HG03342 (cell line): ENCODE measurements around the gene CDH4.
"Not testable (repeated sequence)": the region's sequence is repeated elsewhere in the genome, so short reads cannot be mapped to it uniquely, and the experiment has no call there.

Experiments used
- ATAC-seq: cut with Tn5 transposase; IDR thresholded peaks from one replicate; pipeline ENCODE4 v1.9.1; 2021; ENCODE audit warnings: mild to moderate bottlenecking, moderate library complexity; ENCODE audit not compliant: unreplicated experiment

Gene CDH4

DNA sequence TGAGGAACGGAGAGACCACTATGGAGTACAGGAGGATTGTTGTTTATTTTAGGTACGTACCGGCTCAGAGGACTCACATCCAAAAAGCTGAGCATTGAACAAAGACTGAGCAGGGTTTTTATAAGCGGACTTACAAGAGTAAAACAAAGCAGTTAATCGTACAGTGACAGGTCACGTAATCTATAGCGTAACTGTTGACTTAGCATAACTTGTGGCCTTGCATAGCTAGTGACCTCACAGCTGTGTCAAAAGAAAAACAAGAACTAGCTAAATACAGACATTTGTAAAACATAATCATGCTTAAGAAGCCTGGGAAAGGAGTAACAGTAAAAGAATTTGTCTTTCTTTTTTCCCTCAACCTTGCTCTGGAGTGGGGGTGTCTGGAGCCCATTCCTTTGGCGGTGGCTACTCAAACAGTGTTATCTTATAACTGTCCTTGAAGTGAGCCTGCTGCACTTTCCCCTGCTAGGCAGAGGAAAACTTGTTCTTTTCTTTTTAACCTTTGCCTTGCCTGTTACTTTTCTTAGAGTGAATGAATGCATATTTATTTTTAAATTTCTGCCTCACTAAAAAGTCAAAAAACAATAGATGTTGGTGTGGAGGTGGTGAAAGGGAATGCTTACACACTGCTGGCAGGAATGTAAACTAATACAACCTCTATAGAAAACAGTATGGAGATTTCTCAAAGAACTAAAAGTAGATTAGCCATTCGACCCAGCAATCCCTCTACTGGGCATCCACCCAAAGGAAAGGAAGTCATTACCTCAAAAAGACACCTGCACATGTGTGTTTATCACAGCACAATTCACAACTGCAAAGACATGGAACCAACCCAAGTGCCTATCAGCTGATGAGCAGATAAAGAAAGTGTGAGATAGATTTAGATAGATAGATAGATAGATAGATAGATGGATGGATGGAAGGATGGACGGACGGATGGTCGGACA lies 704.6 kb downstream of the CDH4 start:
- no peak for ATAC-seq

DNA sequence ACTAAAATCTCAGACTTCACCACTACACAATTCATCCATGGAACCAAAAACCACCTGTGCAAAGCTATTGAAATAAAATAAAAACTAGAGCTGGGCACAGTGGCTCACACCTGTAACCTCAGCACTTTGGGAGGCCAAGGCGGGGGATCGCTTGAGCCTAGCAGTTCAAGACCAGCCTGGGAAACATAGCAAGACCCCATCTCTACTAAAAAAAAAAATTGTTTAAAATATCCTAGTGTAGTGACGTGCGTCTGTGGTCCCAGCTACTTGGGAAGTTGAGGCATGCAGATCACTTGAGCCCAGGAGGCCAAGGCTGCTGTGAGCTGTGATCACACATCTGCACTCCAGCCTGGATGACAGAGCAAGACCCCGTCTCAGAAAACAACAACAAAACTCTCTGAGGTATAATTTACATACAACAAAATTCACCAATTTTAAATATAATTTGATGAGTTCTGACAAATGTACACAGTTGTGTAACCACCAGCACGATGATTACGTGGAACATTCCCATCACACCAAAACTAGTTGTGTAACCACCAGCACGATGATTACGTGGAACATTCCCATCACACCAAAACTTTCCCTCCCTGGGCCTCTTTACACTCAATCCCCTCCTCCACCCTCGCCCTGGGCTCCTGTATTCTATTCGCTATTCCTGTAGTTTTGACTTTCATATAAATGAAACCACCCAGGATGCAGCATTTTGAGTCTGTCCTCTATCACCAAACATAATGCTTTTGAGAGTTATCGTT lies 706.1 kb downstream of the CDH4 start:
- no peak for ATAC-seq

DNA sequence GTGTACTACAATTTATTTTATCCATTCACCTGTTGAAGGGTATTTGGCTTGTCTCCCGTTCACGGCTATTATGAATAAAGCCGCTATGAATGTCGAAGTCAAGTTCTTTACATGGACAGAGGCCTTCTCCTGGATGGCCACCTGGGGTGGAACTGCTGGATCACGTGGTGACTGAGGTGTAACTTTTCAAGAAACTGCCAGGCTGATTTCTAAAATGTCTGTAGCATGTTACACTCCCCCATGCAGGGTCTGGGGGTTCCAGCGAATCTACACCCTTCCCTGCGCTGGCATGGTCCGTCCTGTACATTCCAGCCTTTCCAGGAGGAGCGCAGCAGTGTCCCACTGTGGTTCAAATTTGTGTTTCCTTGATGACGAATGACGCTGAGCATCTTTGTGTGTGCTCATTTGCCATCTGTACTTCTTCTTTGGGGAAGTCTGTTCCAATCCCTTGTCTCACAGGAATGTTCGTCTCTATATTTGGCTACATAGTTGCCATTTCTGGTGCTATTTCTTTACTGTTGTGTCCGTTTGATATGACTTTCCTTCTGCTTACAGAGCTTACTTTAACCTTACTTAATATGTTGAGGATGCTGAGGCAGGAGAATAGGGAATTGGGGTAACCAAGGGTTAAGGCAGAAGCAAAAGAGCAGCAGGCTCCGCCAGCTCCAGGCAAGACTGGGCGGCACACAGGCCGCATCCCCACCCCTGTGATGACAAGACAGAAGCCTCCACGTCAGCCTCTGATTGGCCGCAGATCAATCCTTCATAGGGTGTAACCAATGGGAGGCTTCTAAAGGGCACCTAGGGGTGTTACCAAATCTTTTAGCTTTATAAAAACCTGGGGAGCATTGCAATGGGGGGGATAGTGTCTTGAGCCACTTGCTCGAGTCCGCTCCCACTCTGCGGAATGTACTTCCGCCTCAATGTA lies 707.0 kb downstream of the CDH4 start:
- no peak for ATAC-seq

DNA sequence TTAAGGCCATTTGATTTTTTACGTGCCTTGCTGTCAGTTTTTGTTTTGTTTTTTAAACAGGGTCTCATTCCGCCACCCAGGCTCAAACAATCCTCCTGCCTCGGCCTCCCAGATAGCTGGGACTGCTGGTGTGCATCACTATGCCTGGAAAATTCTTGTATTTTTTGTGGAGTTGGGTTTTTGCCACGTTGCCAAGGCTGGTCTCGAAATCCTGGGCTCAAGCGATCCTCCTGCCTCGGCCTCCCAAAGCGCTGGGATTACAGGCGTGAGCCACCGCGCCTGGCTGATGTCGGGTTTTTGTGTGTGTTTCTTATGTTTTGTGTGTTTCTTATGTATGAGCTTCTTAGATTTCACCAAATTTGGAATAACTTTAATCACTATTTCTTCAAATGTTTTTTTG lies 708.8 kb downstream of the CDH4 start:
- ATAC-seq = no peak

DNA sequence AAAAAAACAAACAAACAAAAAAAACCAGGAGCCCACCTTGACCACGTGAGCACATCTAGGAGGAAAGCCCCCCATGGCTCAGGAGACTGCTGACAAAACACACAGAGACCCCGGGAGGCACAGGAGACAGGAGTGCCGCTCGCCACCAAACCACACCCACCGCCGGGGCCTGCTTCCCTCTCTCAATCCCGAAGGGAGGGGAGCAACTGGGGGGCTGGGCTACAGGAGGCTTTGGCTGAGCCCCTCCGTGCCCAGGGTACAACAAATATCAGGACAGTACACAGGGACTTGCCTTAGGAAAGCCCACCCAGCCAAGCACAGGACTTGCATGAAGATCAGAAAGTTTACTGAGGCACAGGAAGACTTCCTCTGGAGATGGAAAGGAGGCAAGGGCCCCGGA lies 711.1 kb downstream of the CDH4 start:
- ATAC-seq = no peak

DNA sequence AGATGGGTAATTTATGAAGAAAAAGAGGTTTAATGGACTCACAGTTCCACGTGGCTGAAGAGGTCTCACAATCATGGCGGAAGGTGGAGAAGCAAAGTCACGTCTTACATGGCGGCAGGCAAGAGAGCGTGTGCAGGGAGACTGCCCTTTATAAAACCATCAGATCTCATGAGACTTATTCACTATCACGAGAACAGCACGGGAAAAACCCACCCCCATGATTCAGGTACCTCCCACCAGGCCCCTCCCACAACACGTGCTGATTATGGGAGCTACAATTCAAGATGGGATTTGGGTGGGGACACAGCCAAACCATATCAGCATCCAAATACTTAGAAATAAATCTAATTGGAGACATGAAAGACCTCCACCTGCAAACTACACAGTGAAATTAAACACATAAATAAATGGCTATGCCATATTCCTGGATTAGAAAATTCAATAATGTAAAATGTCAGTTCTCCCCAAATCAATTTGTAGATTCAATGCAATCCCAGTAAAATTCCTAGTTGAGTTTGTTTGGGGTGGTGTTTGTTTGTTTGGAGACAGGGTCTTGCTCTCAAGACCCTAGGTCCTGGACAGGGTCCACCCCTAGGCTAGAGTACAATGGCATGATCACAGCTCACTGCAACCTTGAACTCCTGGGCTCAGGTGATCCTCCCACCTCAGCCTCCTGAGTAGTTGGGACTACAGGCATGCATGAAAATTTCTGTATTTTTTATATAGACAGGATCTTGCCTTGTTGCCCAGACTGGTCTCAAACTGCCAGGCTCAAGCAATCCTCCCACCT lies 712.0 kb downstream of the CDH4 start:
- ATAC-seq = no peak

DNA sequence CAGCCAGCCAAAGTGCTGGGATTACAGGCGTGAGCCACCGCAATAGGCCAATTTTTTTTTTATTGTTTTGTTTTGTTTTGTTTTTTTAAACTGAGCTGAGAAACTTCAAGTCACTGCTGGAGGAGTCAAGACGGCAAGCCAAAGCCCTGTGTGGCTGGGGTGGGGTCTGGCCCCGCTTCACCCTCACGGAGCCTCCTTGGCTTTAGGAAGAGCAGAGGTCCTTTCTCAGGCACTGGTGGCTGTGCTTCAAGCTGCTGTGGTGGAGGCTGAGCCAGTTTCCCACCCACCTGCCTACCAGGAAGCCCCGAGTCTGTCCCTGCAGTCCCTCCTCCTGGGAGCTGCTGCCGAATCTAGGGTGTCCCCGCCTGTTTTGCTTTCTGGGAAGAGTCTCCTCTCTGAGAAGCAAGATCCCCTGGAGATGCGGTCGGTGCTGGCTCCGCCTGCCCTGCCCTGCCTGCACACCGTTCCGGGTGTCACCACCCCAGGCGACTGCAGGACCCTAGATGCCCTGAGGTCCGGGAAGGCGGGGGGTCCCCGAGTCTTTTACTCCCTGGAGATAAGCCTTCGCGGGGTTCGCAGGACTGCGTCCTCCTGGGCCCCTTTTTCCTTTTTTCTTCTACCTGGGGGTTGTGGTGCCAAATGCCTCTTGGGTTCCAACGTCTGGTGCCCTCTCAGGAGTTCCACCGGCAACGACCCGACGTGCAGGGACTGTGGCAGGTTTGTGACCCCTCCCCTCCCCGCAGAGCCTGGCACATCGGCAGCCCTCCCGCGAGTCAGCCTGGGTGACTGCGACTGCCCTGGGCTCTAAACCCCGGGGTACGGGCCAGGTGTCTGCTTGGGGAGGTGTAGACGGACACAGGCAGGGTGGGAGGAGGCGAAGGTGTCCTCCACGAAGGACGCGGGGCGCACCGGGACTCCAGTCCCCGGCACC lies 712.9 kb downstream of the CDH4 start:
- no peak for ATAC-seq

DNA sequence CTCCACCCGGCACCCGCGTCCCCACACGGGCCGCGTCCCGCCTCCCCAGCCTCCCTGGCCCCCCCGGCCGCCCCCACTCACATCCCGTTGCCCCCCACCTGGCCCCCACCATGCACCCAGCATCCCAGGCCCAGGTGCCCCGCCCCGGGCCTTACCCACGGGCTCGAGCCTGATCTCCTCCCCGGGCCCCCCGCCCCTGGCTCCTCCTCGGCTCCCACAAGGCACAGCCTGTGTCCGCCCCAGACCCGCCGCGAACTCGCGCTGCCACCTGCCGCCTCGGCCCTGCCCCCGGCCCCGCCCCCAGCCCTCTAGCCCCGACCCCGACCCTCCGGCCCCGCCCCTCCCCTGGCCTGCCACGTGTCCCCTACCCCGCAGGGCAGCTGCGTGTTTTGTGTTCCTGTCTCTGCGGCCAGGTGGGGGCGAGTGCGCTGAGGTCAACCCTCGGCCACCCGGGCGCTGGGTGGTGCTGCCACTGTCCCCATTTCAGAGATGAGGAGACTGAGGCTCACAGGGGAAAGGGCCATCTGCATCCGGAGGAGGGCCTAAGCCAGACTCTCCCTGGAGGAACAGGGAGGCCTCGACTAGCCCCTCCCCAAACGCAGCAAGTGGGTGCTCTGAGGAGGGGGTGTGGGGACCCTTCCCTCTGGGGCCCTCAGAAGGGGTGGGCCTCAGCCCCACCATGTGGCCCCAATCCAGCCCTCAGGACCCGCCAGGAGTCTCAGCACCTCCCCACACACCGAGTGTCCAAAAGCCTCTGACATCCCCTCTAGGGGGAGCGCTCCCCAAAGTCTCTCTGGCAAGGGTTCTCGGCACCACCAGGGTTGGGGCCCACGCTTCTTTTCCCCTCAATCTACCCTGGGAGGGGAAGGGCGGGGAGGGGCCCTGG lies 713.8 kb downstream of the CDH4 start:
- no peak for ATAC-seq

DNA sequence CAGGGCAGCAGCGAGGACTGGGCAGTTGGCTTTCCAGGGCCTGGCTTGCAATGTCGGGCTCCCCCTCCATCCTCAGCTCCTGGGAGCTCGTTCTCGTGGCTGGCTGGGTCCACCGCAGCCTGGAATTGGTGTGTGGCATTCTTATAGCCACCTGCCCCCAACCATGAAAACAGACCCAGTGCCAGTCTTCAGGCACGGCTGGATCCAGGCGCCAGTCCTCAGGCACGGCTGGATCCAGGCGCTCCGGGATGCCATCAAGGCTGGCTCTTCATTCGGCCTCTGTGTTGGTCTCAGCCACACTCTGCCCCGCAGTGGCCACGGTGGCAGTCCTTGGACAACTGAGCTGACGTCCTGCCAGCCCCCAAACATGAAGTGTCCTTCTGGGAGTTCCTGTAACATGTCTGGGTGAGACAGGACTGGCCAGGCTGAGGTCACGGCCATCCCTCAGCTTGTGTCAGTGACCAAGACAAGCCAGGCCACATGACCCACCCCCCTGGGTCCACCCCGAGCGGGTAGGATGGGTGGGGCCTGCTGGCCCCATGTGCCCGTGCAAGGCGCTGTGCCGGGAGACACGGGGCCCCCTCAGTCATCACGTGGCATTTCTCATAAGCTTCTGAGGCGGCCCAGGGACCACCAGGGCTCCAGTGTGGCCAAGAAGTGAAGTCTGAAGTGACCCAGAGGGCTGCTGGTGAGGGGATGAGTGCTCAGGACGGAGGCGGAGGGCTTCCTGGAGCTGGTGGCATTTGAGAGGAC lies 714.6 kb downstream of the CDH4 start:
- no peak for ATAC-seq

DNA sequence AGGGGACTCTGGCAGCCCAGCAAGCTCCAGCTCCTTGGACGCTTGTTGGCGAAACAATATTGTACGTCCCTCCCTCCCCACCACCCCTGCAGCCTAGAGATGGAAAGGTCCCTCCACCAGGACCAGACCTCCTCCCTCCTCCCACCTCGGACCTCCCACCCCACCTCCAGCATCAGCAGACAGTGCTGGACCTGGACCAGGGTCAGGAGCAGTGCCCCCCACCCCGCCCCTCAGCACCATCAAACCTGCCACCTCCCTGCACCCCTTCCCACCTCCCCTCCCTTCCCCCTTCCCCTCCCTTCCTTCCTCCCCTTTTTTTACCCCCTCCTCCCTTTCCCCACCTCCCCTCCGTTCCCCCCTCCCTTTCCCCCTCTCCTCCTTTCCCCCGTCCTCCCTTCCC lies 715.2 kb downstream of the CDH4 start:
- ATAC-seq = no peak

DNA sequence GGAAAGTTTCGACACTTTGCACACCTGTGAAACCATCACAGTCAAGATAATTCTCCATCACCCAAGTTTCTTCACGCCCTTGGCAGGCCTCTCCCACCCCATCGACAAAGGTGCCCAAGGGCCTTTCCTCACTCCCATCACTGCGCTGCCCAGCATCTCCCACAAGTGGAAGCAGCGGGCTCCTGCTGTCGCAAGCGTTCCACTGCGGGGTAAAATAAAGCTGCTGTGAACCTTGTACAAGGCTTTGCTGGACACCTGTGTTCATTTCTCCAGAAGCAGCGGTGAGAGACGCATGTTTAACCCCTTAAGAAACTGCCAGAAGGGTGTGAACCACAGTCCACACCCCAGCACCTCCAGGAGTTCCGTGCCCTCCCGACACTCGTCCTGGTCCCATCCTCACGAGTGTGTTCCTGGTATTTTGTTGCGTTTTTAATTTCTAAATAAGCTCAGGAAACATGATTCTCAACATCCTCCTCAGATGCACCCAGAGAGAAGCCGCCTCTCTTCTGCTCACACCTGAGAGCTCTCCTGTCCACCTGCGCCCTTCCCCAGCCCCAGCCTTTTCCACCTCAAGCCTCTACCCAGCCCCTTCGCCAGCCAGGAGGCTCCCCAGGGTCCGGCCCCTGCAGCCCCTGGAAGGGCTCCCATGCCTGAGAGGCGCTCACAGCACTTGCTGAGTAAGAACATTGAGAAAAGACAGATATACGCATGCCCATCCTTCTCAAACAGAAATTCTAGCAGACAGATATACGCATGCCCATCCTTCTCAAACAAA lies 716.2 kb downstream of the CDH4 start:
- no peak for ATAC-seq

DNA sequence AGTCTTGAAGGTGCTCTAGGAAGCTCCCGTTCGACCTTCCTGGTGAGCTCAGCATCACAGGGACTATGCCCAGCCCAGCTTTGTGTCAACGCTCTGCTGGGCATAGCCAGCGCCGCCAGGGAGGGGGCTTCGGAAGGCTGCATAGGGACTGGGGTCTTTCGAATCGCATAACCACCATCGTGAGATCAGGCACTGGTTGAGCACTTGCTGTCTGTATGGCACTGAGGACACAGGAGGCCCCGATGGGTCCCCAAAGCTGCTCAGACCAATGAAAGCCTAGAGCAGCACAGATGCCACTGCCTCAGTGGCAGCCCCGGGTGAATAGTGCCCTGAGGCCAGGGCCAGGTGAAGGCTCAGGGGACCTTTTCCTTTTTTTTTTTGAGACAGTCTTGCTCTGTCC lies 716.9 kb downstream of the CDH4 start:
- no peak for ATAC-seq

DNA sequence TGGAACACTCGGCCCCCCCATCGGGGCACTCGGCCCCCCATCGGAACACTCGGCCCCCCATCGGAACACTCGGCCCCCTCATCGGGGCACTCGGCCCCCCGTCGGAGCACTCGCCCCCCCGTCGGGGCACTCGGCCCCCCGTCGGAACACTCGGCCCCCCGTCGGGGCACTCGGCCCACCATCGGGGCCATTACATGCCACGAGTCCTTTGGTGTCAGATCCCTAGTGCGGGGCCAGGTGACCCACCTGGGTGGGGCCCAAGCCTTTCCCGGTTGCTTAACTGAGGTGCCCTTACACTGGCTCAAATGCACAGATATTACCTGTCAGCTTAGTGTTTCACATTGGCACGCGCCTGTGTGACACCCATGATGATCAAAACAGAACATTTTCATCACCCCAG lies 717.7 kb downstream of the CDH4 start:
- ATAC-seq = no peak

DNA sequence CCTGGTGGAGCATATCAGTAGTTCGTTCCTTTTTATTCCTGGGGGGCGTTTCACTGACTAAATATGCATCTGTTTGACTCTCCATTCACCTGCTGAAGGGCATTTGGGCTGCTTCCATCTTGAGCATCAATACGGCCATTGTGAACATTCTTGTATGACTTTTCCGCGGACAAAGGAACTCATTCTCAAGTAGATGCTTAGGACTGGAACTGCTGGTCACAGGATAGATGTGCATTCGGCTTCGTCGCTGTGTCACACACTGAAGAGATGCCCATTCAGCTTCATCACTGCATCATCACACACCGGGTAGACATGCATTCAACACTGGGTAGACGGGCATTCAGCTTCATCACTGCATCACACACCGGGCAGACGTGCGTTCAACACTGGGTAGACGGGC lies 718.3 kb downstream of the CDH4 start:
- no peak for ATAC-seq

DNA sequence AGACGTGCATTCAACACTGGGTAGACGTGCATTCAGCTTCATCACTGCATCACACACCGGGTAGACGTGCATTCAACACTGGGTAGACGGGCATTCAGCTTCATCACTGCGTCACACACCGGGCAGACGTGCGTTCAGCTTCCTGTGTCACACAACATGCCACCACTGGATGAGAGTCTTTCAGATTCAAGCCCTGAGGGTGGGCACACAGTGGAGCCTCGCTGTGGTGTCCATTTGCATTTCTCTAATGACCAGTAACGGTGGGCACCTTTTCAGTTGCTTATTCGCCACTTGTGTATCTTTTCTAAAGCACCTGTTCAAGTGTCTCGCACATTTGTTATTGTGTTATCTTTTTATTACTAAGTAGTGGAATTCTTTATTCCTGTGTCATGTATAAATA lies 719.5 kb downstream of the CDH4 start:
- not testable (repeated sequence) for ATAC-seq

DNA sequence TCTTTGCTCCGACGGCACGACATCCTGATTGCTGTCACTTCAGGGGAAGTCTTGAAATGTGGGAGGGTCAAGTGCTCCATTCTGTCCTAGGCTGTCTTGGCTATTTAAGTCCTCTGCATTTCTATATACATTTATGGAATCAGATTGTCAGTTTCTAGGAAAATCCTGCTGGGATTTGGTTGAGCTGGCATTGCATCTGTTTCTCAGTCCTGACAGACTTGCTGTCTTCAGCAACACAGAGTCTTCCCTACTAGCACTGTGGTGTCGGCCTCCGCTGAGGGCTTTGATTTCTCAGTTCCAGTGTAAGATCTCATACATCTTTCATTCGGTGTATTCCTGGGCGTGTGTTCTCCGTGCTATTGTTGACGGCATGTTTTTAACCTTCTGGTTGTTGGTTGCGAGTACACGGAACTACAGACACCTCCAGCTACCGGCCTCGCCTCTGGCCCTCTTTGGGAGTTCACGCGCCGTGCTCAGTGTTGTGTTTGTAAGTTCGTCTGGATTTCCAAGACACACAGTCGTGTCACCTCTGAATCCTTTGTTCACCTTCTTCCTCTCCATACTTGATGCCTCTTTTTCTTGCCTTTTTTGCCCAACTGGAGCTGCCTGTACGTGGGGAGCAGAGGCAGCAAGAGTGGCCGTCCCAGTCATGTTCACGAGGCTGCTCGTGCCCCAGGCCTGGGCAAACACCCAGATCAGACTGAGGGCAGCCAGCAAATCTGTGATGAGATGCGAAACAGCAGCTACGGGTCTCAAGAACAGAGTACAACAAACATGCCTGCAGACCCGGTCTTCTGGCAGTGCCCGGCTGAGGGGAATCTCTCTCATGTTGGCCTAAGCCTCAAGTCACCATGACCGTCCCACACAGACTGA lies 720.8 kb downstream of the CDH4 start:
- ATAC-seq = no peak
